COLO668 (cell line): ENCODE measurements around the gene NUFIP2.
"Not testable (repeated sequence)": the region's sequence is repeated elsewhere in the genome, so short reads cannot be mapped to it uniquely, and the experiment has no call there.

Experiments
- DNase-seq: peaks from one replicate; lab custom pipeline; 2025; ENCODE audit not compliant: unreplicated experiment; lab: John Stamatoyannopoulos, UW

Gene NUFIP2

DNA sequence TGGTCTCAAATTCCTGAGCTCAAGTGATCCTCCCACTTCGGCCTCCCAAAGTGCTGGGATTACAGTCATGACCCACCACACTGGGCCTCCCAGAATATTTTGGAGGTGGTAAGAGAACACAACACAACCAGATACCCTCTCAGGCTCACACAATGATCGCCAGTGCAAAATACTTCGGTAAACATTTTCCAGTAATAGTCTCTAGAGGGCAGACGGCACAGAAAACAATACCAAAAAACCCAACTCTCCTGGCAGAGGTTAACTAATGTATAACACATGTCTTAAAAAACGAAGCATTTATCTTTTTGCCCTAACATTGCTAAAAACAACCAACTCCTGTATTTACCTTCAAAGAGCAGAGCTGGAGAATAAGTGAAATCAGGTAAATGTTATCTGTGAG lies 10.5 kb downstream of the NUFIP2 start:
- DNase-seq: no peak

GRCh38 chr17:29279397-29280070 lies 14.4 kb downstream of the NUFIP2 start:
- DNase-seq: no peak

DNA sequence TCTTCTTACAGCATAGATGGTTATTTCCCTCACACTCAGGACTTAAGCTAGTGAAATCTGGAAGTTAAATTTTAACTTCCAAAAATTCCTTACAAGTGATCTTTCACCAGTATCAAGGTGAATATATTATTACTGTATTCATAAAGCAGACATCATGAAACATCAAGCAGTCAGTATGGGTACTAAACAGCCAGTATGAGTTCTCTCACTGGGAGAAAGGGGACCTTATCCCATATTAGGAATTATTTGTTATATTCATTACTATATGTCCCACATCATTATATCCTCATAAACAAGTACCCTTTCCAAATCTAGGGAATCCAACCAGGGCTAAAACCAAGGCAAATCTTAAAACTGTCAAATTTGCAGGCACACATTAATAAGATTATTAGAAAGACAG lies 15.3 kb downstream of the NUFIP2 start:
- no peak for DNase-seq

DNA sequence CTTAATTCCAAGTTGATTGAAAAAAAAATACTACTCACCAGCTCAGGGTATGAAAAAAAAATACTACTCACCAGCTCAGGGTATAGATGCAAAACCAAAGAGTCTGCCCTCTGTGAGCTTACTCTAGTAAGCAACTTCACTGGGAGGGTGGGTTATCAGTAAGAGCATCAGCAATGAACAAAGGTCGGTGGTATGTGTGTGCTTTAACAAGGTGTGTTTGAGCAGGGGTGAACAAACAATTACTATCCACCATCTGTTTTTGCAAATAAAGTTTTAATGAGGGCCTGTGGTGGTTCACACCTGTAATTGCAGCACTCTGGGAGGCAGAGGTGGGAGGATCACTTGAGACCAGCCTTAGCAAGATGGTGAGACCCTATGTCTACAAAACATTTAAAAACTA lies 20.0 kb downstream of the NUFIP2 start:
- no peak for DNase-seq

GRCh38 chr17:29271980-29272379 lies 22.0 kb downstream of the NUFIP2 start:
- not testable (repeated sequence) for DNase-seq

GRCh38 chr17:29263916-29264315 lies 30.0 kb downstream of the NUFIP2 start:
- no peak for DNase-seq

DNA sequence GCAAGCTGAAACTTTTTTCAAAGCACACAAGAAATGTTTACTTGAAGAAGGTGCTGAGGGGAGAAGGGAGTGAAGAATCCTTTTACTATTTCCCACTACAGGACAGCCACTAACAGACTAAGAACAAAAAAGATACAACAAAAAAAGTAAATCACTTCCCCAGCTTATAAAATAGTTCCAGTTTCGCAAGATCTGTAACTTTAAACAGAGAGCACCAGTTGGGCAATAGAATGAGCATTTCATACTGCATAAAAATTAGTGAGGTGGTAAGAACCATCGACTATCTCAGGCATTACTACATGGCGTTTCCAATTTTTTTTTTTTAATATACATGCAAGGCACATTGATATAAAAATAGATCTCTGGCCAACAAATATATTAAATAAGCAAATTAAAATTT lies 36.2 kb downstream of the NUFIP2 start:
- DNase-seq: no peak

GRCh38 chr17:29256735-29257466 lies 37.0 kb downstream of the NUFIP2 start:
- no peak for DNase-seq

DNA sequence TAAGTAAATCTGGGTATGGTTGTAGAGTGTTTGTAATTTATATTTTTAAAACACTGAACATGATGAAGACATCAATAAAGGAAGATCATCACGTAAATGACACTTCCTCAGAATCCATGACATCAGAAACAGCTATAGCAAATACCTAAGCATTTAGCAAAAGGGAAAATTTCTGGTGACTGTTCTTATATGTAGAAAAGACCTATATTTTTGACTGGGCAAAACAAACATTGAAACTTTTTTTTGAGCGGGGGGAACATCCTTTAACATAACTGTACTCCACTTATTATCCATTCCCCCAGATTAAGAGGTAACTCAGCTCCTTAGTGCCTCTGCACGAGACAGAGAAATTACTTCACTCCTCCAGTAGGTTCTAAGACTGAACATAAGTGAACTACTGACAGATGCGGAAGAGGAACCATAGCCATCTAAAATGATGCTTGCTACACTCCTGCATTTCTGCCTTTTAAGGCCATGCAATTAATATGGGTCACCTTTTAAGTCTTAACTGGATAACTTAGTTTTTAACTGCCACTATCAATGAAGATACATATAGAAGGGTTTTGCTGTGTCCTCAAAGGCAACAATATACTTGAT lies 37.9 kb downstream of the NUFIP2 start:
- no peak for DNase-seq

DNA sequence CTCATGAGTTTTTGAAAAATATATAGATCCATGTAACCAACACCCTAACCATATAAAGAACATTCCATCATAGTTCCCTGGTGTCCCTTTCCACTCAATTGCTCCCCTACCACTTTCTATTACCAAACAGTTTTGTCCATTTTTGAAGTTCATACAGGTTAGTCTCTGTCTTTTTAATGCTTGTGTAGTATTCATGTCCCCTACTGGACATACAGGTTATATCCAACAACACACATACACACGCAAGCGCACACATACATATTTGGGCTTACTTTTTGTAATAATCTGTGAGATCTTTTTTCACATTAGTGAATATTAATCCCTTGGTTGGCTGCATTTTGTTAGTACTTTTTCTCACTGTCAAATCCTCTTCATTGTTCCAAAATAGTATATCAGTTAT lies 40.9 kb downstream of the NUFIP2 start:
- no peak for DNase-seq

GRCh38 chr17:29252101-29252791 lies 41.7 kb downstream of the NUFIP2 start:
- DNase-seq: no peak

DNA sequence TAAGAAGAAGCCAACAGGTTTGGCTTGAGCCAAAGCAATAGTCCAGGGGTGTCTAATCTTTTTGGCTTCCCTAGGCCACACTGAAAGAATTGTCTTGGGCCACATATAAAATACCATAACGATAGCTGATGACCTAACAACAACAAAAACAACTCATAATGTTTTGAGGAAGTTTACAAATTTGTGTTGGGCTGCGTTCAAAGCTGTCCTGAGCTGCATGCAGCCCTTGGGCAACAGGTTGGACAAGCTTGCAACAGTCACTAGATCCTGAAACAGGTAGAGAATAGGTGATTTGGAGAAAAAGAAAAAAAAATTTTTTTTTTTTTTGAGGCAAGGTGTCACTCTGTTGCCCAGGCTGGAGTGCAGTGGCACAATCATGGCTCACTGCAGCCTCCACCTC lies 42.8 kb downstream of the NUFIP2 start:
- DNase-seq: no peak

DNA sequence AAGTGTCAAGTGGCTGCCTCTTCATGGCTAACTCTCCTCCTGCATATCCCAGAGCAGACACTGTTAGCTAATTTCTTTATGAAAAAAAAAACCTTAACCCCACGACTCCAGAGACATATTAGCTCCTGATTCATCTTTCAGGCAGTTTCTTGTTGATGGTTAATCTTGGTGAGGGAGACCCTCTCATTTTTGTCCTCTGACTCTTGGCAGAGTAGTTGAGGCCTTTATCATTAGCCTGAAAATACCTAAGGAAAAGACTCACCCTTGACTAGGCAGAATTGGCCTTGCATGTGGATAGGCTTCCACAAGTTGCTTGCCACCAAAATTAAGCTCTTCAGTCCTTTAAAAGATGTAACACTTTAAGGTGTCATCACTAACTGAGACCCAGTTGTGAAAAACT lies 43.3 kb downstream of the NUFIP2 start:
- no peak for DNase-seq

GRCh38 chr17:29248845-29249244 lies 45.1 kb downstream of the NUFIP2 start:
- DNase-seq: no peak

DNA sequence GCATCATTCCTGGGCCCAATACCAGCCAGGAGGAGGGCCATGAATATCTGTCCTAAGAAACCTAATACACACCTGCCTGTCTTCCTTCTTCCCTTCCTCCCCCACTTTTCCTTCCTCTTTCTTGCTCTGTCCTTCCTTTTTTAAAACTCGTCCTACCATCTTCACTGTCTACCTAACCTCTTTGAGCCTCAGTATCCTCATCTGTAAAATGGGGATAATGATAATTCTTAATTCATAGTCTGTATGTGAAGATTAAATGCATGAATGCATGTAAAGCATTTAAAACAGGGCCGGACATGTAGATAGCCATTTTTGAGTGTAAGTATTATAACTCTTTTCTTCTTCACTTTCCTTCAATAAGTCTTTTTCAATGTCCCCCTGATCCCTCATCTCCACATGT lies 46.7 kb downstream of the NUFIP2 start:
- DNase-seq: no peak

- no peak for DNase-seq
Observed at GRCh38 chr17:29246628-29247027, 47.3 kb downstream of the NUFIP2 start, which contains the start of gene CRYBA1. Gene CRYBA1 (plus strand): TSS chr17:29246859. CDS start chr17:29246864, 5 bp downstream.

DNA sequence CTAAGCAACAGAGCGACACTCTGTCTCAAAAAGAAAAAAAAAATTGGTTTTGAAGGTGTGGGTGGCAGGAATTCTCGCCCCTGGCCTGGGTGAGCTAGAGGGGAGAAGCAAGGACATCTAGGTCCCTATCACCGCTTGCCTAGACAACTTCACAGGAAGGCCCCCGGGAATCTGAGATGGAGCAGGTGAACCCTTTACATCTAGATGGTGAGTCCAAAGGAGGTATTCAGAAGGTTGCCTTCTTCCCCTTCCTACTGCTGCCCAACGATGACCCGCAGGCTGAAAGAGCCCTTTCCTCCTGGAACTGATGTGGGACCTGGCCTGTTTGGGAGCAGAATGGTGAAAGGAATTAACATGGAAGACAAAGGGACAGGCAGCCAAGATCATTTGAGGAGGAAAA lies 48.5 kb downstream of the NUFIP2 start:
- no peak for DNase-seq

DNA sequence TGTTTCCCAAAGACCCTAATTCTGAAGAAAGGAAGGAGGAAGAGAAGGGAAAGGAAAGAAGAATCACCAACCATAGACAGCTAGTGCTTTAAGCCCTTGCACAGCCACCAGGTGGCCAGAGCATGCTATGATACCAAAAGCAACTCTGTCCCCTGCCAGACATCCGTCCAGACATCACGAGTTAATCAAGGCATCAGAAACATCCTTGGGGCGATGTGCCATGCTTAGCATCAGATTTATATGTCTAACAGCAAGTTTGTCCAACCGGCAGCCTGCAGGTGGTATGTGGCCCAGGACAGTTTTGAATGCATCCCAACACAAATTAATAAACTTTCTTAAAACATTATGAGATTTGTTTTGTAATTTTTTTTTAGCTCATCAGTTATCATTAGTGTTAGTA lies 50.2 kb downstream of the NUFIP2 start:
- DNase-seq: peak; percentile 12

GRCh38 chr17:29242790-29243189 lies 51.2 kb downstream of the NUFIP2 start:
- no peak for DNase-seq

DNA sequence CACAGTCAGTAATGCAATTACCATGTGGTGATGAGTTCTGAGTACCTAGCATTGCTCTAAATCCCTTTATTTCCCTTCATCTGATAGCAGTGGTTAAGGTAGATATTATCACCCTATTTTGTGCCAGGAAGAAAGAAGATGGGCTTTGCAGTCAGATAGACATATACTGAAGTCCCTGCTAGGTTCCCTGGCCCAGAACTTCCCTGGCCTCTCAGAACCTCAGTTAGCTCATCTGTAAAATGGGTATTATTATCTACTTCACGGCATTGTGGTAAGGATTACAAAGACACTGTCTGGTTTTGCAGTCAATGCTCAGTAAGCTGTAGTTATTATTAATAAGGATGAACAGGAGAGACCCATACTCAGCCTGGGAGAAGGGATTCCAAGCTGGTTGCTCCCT lies 51.9 kb downstream of the NUFIP2 start:
- no peak for DNase-seq
